HEK293T (cell line): ENCODE results near the gene TM4SF5.

Experiments
- CTCF ChIA-PET: fragments of 350-600 bp; formaldehyde crosslinking; extraction: SDS; loops from one replicate; lab custom pipeline; 2021; ENCODE audit warnings: antibody characterized with exemption, inconsistent platforms; lab: Yijun Ruan, JAX
- POLR2A ChIA-PET: fragments of 350-600 bp; formaldehyde crosslinking; extraction: SDS; loops from one replicate; lab custom pipeline; 2020; ENCODE audit warnings: antibody characterized with exemption, inconsistent platforms; lab: Yijun Ruan, JAX
- DNase-seq: peaks from one replicate; pipeline ENCODE4 v3.0.0; 2012; ENCODE audit warnings: mixed read lengths; ENCODE audit errors: extremely low spot score
- ARNT ChIP-seq: fragments of 450-650 bp; IDR thresholded peaks from 2 replicates; pipeline ENCODE4 v1.6.1; 2017; ENCODE audit warnings: mild to moderate bottlenecking
- BHLHE40 ChIP-seq: fragments of 450-650 bp; IDR thresholded peaks from 2 replicates; pipeline ENCODE4 v1.6.1; 2016; ENCODE audit warnings: mild to moderate bottlenecking, moderate library complexity, borderline replicate concordance
- CTBP1 ChIP-seq: fragments of 450-650 bp; IDR thresholded peaks from 2 replicates; pipeline ENCODE4 v1.6.1; 2016; ENCODE audit warnings: borderline replicate concordance
- ELF4 ChIP-seq: fragments of 450-650 bp; IDR thresholded peaks from 2 replicates; pipeline ENCODE4 v1.6.1; 2017; ENCODE audit warnings: antibody characterized with exemption
- FOXA1 ChIP-seq: fragments of 450-650 bp; IDR thresholded peaks from 2 replicates; pipeline ENCODE4 v1.6.1; 2016; ENCODE audit warnings: mild to moderate bottlenecking
- FOXK2 ChIP-seq: fragments of 450-650 bp; IDR thresholded peaks from 2 replicates; pipeline ENCODE4 v1.6.1; 2016; ENCODE audit warnings: mild to moderate bottlenecking
- FOXM1 ChIP-seq: fragments of 450-650 bp; IDR thresholded peaks from 2 replicates; pipeline ENCODE4 v1.6.1; 2017; ENCODE audit warnings: mild to moderate bottlenecking, borderline replicate concordance
- HDGF ChIP-seq: fragments of 450-650 bp; IDR thresholded peaks from 2 replicates; pipeline ENCODE4 v1.6.1; 2017; ENCODE audit warnings: antibody characterized with exemption, borderline replicate concordance
- L3MBTL2 ChIP-seq: fragments of 450-650 bp; conservative IDR thresholded peaks from 2 replicates; pipeline ENCODE4 v1.6.1; 2016; ENCODE audit warnings: mild to moderate bottlenecking
- LEF1 ChIP-seq: fragments of 450-650 bp; IDR thresholded peaks from 2 replicates; pipeline ENCODE4 v1.6.1; 2017; ENCODE audit warnings: mild to moderate bottlenecking, borderline replicate concordance
- NFRKB ChIP-seq: fragments of 450-650 bp; IDR thresholded peaks from 2 replicates; pipeline ENCODE4 v1.6.1; 2016; ENCODE audit warnings: mild to moderate bottlenecking, moderate library complexity
- PKNOX1 ChIP-seq: fragments of 450-650 bp; IDR thresholded peaks from 2 replicates; pipeline ENCODE4 v1.6.1; 2016
- SP1 ChIP-seq: fragments of 450-650 bp; IDR thresholded peaks from 2 replicates; pipeline ENCODE4 v1.6.1; 2017
- SUZ12 ChIP-seq: fragments of 450-650 bp; IDR thresholded peaks from 2 replicates; pipeline ENCODE4 v1.6.1; 2016; ENCODE audit warnings: mild to moderate bottlenecking
- TARDBP ChIP-seq: fragments of 450-650 bp; IDR thresholded peaks from 2 replicates; pipeline ENCODE4 v1.6.1; 2016
- ZNF384 ChIP-seq: fragments of 450-650 bp; IDR thresholded peaks from 2 replicates; pipeline ENCODE4 v1.6.1; 2016

Gene TM4SF5

GRCh38 chr17:4751932-4752331, 19.8 kb upstream of the TM4SF5 start:
- POLR2A ChIA-PET, result no interaction called here
- CTCF ChIA-PET, result no interaction called here
- TF ChIP-seq HDGF (no peak), BHLHE40 (no peak), ARNT (no peak), TARDBP (no peak), ZNF384 (no peak), FOXM1 (no peak)
- no peak for DNase-seq

DNA sequence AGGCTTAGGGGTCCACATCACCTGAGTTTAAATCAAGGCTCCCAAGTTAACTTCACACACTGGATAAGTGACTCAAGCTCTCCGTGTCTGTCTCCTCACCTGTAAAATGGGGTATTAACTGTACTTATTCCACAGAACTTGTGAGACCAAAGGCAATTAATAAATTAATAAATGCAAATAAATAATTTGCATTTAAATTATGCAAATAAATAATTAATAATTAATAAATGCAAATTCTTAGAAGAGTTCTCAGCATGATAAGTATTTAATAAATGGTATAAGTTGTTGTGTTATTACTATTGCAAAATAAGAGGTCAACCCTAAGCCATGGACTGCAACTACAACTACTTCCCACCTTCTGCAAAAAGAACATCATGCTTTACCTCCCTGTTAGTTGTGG, 18.3 kb upstream of the TM4SF5 start:
- no peak for TF ChIP-seq ZNF384
- no peak for TF ChIP-seq SUZ12
- no peak for TF ChIP-seq FOXM1
- no peak for TF ChIP-seq FOXK2
- no peak for TF ChIP-seq L3MBTL2
- no peak for TF ChIP-seq BHLHE40
- no peak for TF ChIP-seq FOXA1
- POLR2A ChIA-PET, result no interaction called here
- CTCF ChIA-PET, result no interaction called here
- DNase-seq, result no peak

GRCh38 chr17:4759776-4760236, 11.9 kb upstream of the TM4SF5 start:
- ChIA-PET CTCF (no interaction called here), POLR2A (no interaction called here)
- no peak for TF ChIP-seq BHLHE40
- TF ChIP-seq HDGF, result no peak
- DNase-seq, result no peak

DNA sequence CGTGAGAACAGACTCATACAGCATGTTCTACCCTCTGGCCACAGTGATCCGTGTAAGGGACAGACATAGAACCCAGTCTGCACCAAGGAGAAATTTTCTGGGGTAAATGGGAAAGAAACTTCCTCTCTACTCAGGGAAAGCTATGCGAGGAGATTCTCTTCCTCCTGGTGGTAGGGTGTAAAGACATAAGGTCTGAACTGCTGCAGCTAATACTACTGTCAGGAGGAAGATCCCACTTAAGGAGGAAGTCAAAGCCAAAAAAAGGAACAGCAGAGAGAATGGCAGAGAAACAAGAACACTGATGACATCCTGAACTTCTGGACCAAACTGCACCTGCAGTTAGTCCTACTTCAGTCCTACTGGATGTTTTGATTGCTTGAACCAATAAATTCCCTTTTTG, 7.1 kb upstream of the TM4SF5 start:
- POLR2A ChIA-PET, result no interaction called here
- TF ChIP-seq ELF4 (no peak), SUZ12 (no peak), BHLHE40 (no peak), FOXA1 (no peak), L3MBTL2 (no peak), ZNF384 (no peak)
- CTCF ChIA-PET, result no interaction called here
- DNase-seq, result no peak

GRCh38 chr17:4766201-4766600, 5.5 kb upstream of the TM4SF5 start:
- POLR2A ChIA-PET, result no interaction called here
- no peak for TF ChIP-seq TARDBP
- TF ChIP-seq BHLHE40, result no peak
- CTCF ChIA-PET, result no interaction called here

GRCh38 chr17:4766723-4767122, 5.0 kb upstream of the TM4SF5 start:
- DNase-seq, result no peak
- TF ChIP-seq ZNF384 (no peak), ARNT (no peak), LEF1 (no peak), L3MBTL2 (no peak), HDGF (no peak), NFRKB (no peak)
- ChIA-PET POLR2A (no interaction called here), CTCF (interaction anchor here (0.7 kb wide), 1 partner anchor 9 kb away, joined by 7 read pairs; no protein-coding TSS in a partner anchor)

More at GRCh38 chr17:4766201-4766600, 5.5 kb upstream of the TM4SF5 start:
- no peak for DNase-seq

DNA sequence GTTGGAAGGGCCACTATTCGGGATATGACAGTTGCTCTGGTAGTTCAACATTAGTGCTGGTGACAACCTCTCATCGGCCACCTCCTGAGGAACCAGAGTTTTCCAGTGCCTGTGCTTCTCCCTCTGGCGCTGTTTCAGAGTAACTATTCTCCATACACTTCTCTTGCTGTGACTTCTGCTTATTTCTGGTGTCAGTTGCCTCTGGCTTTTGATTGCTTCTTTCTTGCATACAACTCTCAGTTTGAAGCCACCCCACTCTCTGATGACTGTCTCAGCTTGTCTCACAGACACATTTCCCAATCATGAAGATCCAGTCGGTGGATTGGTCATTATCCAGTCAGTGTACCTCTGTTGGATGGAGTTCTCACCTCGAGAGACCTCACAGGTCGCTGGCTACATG, 3.4 kb upstream of the TM4SF5 start:
- DNase-seq, result no peak
- TF ChIP-seq ELF4 (no peak), L3MBTL2 (no peak), NFRKB (no peak), SUZ12 (no peak), SP1 (no peak), CTBP1 (no peak), FOXA1 (no peak), ZNF384 (no peak), PKNOX1 (no peak)
- ChIA-PET CTCF (no interaction called here), POLR2A (no interaction called here)

- no peak for DNase-seq
- ChIA-PET POLR2A (no interaction called here), CTCF (no interaction called here)
- no peak for TF ChIP-seq L3MBTL2
- TF ChIP-seq FOXA1, result no peak
- no peak for TF ChIP-seq CTBP1
- no peak for TF ChIP-seq PKNOX1
- no peak for TF ChIP-seq SP1
- no peak for TF ChIP-seq HDGF
- TF ChIP-seq ARNT, result no peak
- TF ChIP-seq ELF4, result no peak
- no peak for TF ChIP-seq NFRKB
- TF ChIP-seq SUZ12, result no peak
- TF ChIP-seq FOXK2, result no peak
Measured at GRCh38 chr17:4769628-4770027, 2.1 kb upstream of the TM4SF5 start.
